Measurements from ENCODE around the gene GSAP. TPM values are rescaled to one million over a fixed set of nuclear protein-coding genes. Genes with fewer than 3 reads are reported as not detected.
A peak's percentile ranks its signal among the peaks of the same experiment; 100 is the strongest.
"Not testable (repeated sequence)": the region's sequence is repeated elsewhere in the genome, so short reads cannot be mapped to it uniquely, and the experiment has no call there.

GSAP gene, protein sequence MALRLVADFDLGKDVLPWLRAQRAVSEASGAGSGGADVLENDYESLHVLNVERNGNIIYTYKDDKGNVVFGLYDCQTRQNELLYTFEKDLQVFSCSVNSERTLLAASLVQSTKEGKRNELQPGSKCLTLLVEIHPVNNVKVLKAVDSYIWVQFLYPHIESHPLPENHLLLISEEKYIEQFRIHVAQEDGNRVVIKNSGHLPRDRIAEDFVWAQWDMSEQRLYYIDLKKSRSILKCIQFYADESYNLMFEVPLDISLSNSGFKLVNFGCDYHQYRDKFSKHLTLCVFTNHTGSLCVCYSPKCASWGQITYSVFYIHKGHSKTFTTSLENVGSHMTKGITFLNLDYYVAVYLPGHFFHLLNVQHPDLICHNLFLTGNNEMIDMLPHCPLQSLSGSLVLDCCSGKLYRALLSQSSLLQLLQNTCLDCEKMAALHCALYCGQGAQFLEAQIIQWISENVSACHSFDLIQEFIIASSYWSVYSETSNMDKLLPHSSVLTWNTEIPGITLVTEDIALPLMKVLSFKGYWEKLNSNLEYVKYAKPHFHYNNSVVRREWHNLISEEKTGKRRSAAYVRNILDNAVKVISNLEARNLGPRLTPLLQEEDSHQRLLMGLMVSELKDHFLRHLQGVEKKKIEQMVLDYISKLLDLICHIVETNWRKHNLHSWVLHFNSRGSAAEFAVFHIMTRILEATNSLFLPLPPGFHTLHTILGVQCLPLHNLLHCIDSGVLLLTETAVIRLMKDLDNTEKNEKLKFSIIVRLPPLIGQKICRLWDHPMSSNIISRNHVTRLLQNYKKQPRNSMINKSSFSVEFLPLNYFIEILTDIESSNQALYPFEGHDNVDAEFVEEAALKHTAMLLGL
- 10 to 100 TPM in 1 of 4 donors, 1 to 10 TPM in 3; 6.8 to 11.4 (median 9.3) TPM for total RNA-seq

DNA sequence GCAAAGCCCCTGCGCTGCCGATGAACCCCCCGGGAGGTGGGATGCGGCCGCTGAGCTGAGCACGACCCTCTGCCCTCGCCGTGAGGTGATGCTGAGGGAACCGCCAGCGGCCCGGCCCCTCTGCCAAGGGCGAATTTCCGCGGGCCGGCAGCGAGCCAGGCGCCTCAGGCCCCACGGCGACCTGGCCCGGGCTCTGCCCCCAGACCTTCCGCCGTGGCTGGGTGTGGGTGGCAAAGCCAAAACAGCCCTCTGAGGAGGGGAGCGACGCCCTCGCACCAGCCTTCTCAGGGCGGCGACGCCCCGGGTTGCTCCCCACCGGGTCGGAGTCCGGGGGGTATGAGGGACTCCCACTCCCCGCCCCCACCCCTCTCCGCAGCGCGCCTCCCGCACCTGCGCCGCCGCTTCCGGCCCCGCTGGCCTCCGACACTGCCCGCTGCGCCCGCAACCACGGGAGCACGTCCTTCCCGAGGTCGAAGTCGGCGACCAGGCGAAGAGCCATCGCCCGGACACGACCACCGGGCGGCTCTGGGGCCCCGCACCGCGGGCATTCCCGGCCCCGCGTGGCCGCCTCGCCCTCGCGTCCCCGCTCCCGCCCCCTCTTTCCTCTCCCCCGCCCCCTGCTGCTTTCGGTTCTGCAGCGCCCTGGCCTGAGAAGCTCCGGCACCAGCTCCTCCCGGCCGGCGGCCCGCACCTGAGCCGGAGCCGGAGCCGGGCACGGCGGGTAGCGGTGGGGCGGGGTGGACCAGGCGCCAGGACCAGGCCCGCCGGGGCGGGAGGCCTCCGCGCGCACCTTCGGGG lies at the start of gene GSAP:
GSAP (minus strand) TSS at position 527 of the 798 bp plus-strand sequence; CDS start at position 499, 28 bp downstream.
- WGBS, 2 donors: 3 to 4% methylated on average over 5 to 23 of the region's 93 CpGs
- peak; percentile 21 to 90 for DNase-seq (ENCODE audit: low spot score in 2 of 2)
- no peak for TF ChIP-seq POLR2A (IDR thresholded peaks at IDR 0.05)
- TF ChIP-seq, protein P1, sequence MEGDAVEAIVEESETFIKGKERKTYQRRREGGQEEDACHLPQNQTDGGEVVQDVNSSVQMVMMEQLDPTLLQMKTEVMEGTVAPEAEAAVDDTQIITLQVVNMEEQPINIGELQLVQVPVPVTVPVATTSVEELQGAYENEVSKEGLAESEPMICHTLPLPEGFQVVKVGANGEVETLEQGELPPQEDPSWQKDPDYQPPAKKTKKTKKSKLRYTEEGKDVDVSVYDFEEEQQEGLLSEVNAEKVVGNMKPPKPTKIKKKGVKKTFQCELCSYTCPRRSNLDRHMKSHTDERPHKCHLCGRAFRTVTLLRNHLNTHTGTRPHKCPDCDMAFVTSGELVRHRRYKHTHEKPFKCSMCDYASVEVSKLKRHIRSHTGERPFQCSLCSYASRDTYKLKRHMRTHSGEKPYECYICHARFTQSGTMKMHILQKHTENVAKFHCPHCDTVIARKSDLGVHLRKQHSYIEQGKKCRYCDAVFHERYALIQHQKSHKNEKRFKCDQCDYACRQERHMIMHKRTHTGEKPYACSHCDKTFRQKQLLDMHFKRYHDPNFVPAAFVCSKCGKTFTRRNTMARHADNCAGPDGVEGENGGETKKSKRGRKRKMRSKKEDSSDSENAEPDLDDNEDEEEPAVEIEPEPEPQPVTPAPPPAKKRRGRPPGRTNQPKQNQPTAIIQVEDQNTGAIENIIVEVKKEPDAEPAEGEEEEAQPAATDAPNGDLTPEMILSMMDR (IDR thresholded peaks at IDR 0.05): no peak
- intact Hi-C loops (cut with DNase I; ENCODE audit: low total_unique reads): no loop called here
- H3K4me3 ChIP-seq (ENCODE audit: low read depth, poor library complexity, severe bottlenecking): peak within 1 kb of the TSS; percentile 59

- WGBS, 2 donors: 96 to 100% methylated on average over 1 of the region's 1 CpG
- intact Hi-C loops (cut with DNase I; ENCODE audit: low total_unique reads): no loop called here
Observed at GRCh38 chr7:77465256-77465655, 49.1 kb upstream of the GSAP start.

DNA sequence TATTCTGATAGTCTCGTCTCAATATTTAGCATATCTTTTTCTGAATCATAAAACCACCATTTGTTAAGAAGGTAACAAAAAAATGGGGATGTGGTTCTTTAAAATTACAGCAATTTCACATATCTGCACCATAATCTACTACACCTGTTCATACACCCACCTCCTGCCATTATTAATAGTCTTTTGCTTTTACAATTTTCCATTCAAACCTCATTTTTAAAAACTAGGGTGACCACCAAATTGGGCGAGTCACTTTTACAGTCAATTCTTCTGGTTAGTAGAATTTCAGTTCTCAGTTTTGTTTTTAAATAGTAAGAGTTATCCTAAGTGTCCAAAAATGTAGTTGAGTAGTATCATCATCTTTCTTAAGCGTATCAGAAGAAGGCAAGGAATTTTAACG lies 48.4 kb upstream of the GSAP start:
- intact Hi-C loops (cut with DNase I; ENCODE audit: low total_unique reads): no loop called here
- WGBS, 2 donors: 91 to 92% methylated on average over 4 of the region's 4 CpGs

More at GRCh38 chr7:77465256-77465655, 49.1 kb upstream of the GSAP start:
- H3K4me3 ChIP-seq (ENCODE audit: low read depth, poor library complexity, severe bottlenecking): no peak overlapping the region
- no peak for DNase-seq (ENCODE audit: low spot score in 2 of 2)
- no peak for TF ChIP-seq POLR2A (IDR thresholded peaks at IDR 0.05)
- TF ChIP-seq, protein P1 (IDR thresholded peaks at IDR 0.05): no peak

GRCh38 chr7:77463632-77464031 lies 47.5 kb upstream of the GSAP start:
- intact Hi-C loops (cut with DNase I; ENCODE audit: low total_unique reads); DNase-seq (ENCODE audit: low spot score in 2 of 2); H3K4me3 ChIP-seq (ENCODE audit: low read depth, poor library complexity, severe bottlenecking): not testable (repeated sequence)
- 85 to 89% methylated on average over 6 of the region's 6 CpGs for WGBS, 2 donors

More for the DNA sequence above, 48.4 kb upstream of the GSAP start:
- H3K4me3 ChIP-seq (ENCODE audit: low read depth, poor library complexity, severe bottlenecking): no peak overlapping the region
- no peak for DNase-seq (ENCODE audit: low spot score in 2 of 2)
- TF ChIP-seq, protein P1 (IDR thresholded peaks at IDR 0.05): no peak
- no peak for TF ChIP-seq POLR2A (IDR thresholded peaks at IDR 0.05)

DNA sequence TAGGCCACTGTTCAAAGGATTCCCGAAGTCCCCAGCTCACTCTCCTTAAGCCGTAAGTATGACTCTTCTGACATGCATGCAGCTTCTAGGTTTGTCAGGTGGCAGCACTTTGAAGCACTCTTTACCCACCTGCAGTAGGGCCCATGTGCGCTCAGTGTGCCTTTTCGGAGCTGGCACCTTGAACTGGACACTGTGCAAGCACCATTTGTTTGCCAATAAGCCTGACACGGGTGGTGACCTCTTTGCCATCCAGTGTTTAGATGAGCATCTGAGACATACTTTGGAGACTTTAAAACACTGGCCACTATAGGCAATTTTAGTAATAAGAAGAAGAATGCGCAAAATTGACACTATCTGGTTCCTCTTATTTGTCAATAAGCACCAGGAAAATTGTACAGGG lies 45.7 kb upstream of the GSAP start:
- no peak for TF ChIP-seq POLR2A (IDR thresholded peaks at IDR 0.05)
- TF ChIP-seq, protein P1 (IDR thresholded peaks at IDR 0.05): no peak
- DNase-seq (ENCODE audit: low spot score in 2 of 2): no peak
- H3K4me3 ChIP-seq (ENCODE audit: low read depth, poor library complexity, severe bottlenecking): no peak overlapping the region
- 96% methylated on average over 6 of the region's 6 CpGs for WGBS, 2 donors
- intact Hi-C loops (cut with DNase I; ENCODE audit: low total_unique reads): no loop called here

Measured in lower leg skin (tissue), 4 donors.